Activated CD4-positive, alpha-beta T cell treated with anti-CD3 and anti-CD28 coated beads, Interleukin-10, Interleukin-2, amounts not matched to agents 100 ng/mL and 50 ng/mL, durations not matched to agents 16 hours and 8 hours (primary cell): Measurements from ENCODE around the gene COL19A1.
A peak's percentile ranks its signal among the peaks of the same experiment; 100 is the strongest.
"Not testable (repeated sequence)": the region's sequence is repeated elsewhere in the genome, so short reads cannot be mapped to it uniquely, and the experiment has no call there.

Source experiments
- DNase-seq: peaks from one replicate; pipeline ENCODE4 v3.0.0-alpha.2; 2020

The COL19A1 gene

DNA sequence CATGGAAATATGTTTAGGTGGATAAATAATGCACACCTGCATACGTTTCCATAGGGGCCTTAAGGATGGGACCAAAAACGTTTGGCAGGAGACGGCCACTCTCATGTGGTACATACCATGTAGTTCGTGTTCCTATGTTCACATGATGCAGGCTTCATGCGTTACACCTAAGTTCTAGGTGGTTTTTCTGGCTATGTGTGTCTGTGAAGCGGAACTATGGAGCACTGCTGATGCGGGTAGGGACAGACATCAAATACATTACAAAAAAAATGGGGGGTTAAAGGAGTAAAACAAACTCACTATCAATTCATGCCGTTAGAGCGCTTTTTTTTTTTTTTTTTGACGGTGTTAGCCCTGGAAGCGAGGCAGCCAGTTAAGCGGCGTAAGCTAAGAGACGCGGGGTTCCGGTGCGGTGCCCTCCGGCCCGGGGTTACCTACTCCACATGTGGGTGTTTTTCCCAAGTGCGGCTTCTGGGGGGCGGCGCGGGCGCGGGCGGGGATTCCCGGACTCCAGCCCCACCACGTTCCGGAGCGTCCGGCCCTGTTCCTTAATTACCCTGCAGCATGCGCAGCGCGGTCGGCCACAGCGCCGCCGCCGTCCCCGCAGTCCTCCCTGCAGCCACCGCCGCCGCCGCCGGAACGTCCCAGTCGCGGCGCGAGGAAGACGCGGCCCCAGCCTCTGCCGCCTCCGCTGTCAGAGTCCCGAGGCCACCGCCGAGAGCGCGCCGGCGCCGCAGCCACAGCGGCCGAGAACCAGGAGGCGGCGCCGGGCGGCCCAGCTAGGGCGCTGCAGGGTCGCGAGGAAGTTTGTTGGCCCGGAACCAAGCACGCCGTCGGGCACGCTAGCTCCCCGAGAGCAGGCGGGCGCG lies 648 bp downstream of the COL19A1 start:
- peak; percentile 64 for DNase-seq

DNA sequence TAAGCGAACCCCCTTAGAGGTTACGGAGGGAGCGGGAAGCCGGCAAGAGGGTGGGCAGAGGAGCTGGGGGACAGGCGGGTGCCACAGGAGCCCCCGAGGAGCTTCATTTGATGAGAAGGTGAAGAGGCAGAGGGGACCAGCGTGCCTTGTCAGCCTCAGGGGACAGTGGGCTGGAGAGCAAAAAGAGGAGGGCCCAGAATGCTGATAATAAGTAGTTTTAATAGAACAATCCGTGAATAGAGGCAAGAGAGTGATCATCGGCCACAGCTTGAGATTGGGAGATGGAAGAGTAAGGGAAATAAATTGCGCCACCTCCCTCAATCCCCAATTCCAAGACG lies 1.3 kb downstream of the COL19A1 start:
- no peak for DNase-seq

DNA sequence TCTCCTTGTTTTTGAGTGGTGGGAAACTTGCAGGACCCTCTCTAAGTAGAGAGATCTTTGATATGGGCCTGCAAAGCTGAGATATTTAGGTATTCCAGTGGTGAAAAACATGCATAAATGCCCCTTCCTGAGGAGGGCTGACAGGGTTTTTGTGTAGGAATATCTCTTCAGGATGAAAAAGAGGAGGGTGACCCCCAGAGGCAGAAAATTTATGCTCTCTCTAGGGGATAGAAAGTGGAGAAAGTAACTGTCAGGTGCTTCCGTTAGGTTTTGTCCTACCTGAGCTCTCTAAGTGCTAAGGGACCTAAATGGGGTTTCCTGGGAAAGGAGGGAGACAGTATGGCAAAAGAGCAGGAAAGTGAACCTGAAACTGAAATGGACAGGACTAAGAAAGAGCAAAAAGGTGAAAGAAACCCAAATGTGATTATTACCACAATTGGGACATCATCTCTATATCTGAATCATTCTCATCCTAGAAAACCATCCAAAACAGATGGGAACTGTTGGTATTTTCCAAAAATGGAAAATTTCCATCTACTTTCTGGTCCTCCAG lies 2.0 kb downstream of the COL19A1 start:
- DNase-seq = no peak

DNA sequence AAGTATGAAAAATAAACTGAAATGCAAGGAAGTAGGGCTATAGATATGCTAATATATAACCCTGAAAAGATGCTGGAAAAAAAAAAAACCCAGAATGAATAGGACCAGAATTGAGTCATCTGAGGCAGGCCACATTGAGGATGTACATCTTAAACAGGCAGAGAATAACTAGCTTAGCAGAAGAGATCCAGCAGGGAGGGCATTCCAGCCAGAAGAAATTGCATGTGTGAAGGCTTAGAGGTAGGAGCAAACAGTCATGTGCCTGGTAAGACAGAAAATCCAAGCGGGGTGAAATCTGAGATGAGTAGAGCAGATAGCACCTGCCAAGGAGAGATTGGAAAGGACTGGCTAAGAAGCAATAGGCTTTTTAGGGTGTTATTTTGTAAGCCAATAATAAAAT lies 2.6 kb downstream of the COL19A1 start:
- DNase-seq = no peak

DNA sequence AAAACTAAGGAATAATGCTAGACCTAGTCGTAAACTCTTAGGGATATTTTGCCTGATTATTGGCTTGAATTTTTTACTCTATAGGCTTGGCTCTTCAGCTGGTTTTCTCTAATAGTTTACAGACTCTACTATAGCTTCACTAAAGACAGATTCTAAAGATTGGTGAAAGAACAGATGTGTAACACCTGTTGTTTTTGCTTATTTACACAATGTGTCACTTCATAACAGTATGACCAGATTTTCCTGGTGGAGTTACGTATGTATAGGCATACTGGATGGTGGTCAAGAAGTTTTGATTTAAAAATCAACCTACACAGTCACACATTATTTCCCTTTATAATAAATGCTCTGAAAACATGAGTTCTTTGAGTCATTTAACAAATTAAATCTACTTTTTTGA lies 4.8 kb downstream of the COL19A1 start:
- DNase-seq = no peak

DNA sequence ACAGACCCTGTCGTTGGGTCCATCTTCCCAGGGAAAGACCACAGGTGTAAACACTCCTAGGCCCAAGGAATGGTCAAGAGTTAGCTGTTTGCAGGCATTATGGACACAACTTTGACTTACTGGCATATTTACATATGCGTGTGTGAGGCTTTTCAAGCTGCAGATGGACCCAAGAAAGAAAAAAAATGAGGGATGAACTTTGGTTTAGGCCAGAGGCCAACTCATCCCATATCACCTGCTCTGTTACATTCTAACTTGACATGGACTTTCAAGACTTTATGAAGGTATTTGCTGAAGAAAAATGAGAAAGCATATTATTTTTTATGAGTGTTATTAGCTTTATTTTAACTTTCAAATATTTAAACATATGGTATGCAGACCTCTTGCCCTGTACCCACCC lies 6.9 kb downstream of the COL19A1 start:
- DNase-seq = no peak

DNA sequence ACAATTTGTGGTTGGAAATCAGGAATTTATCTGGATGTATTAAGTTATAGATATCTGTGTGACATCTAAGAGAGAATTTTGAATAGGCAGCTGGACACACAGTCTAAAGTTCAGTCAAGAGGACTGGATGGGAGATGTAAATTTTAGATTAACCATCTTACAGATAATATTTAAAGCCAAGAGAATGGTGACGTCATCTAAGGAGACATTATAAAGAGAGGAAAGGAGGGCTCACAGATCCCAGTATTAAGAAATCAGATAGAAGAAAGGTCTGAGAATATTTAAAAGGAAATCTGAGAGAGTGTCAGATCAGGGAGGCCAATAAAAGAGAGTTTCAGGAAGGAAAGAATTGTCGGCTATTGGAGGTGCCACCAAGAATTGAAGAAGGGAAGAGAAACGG lies 9.4 kb downstream of the COL19A1 start:
- no peak for DNase-seq

DNA sequence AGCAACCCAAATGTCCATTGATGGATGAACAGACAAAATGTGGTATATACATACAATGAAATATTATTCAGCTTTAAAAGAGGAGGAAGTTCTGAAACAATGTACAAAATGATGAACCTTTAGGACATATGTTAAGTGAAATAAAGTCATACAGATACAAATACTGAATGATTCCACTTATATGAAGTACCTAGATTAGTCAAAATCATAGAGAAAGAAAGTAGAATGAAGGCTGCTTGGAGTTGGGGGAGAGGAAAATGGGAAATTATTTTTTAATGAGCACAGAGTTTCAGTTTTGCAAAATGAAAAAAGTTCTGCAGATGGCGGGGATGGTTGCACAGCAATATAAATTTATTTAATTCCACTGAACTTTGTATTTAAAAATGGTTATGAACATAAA lies 12.4 kb downstream of the COL19A1 start:
- DNase-seq = no peak

DNA sequence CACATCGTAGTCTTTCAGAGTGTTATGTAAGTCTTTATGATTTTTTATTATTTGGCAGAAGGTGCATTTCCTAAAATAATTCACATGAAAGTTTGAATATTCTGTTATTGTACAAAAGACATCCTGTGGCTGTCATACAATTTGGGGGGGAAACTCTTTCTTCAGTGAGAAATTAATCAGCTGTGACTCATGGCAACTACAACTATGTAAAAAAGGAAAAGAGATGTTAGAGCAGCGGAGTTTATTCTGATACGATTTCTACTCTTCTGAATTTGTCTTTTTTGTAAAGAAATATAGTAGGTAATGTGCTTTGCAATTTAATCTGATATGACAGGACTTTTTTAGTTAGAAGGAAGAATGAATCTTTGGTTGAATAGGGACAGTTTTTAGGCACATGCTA lies 14.2 kb downstream of the COL19A1 start:
- DNase-seq = no peak

DNA sequence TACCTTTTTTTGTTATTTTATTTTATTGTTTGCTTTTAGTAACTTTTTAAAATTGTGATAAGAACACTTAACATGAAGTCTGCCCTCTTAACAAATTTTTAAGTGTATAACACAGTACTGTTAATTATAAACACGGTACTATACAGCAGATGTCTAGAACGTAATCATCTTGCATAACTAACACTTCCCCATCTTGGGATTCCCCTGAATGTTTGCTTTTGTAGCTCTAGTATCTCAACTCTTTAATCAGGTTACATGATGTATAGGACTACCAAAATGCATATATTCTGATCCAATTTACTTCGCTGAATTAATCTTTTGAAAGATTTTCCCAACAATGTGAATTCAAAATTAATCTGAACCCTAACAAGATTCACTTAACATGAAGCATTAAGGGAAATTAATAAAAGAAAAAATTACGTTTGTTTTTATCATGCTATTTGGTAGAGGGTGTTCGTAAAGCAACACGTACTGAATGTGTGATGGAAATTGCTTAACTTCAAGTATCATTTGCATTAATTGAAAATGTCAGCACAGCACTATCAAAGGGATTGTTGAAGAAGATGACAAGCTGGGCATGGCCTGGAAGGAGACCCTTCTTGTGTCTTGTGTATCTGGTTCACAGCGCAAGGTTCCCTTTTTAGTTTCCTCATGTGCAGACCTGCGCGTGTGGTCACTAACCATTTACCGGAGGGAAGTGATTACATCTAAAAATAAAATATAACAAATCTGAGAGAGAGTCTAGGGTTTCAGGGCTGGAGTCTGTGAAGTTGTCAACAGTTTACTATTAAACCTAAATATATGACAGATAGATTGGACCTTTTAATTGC lies 15.2 kb downstream of the COL19A1 start:
- no peak for DNase-seq

DNA sequence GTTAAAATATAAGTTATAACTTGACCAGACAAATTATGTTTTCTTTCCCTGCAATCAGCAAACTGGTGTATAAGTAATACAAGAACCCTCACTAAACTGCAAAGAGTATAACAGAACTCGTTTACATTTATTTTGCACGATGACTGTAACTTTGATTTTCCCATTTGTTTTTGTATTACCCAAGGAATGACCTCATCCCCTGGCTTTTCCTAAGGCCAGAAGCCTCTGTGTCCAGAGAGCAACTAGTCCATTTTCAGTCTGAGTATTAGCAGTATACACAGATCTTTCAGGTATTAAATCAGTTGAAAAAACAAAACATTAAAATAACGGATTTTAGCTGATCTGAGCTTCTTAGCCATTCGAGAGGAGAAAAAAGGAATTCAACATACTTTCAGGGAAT lies 17.2 kb downstream of the COL19A1 start:
- DNase-seq = no peak

DNA sequence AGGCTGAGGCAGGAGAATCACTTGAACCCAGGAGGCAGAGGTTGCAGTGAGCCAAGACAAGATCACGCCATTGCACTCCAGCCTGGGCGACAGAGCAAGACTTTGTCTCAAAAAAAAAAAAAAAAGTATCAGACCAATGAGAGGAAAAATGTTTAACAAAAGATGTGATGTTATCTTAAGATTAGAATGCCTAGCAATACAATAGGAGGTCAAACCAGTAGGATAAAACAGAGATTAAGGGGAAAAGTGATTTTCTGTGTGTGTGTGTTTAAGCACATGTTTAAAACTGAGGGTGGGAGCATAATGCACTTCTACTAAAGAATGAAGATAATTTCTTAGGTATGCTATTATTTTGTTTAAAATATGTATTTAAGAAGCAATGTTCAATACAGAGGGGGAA lies 17.9 kb downstream of the COL19A1 start:
- no peak for DNase-seq

DNA sequence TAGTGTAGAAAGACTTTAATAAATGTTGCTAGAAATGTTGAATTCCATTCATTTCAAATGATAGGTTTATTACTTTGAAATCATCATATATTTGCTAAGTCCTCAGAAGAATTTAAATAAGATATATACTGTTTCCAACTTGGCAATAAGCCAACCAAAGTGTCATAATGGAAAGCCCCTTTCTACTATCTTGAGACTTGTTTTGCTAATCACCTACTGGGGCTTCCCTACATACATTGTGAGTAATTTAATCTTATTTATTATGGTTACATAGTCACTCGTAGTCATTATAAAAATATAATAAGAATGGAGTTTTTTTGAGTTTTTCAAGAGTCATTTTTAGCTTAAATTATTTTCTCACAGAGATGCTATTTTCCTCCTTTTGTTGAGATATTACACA lies 20.7 kb downstream of the COL19A1 start:
- DNase-seq = no peak

DNA sequence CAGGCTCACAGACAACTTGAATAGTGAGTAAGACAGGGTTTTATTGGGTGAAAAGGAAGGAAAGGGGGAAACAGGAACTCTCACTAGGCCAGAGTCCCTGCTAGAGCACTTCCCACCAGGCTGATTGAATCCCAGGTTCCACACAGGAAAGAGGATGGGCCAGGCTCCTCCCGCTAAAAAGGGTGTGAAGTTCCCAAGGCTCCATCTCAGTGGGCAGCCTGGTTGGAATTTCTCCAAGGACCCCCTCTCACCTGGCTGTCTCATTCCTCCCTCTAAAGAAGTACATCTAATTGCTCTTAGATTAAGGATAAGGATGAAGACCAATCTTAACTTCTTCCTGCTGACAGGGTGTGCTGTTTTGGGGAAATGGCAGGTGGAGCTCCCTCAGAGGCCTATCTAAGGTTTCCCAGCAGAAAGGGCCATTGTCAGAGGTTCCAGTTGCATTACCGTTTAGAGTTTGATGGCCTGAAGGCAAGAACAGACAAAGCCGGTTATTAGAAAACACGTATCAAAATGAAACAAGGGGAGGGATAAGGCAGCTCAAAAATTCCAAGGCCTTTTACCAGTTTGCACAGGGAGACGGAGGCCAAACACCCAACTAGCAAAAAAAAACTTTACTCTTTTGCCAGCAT lies 21.5 kb downstream of the COL19A1 start:
- DNase-seq = no peak

DNA sequence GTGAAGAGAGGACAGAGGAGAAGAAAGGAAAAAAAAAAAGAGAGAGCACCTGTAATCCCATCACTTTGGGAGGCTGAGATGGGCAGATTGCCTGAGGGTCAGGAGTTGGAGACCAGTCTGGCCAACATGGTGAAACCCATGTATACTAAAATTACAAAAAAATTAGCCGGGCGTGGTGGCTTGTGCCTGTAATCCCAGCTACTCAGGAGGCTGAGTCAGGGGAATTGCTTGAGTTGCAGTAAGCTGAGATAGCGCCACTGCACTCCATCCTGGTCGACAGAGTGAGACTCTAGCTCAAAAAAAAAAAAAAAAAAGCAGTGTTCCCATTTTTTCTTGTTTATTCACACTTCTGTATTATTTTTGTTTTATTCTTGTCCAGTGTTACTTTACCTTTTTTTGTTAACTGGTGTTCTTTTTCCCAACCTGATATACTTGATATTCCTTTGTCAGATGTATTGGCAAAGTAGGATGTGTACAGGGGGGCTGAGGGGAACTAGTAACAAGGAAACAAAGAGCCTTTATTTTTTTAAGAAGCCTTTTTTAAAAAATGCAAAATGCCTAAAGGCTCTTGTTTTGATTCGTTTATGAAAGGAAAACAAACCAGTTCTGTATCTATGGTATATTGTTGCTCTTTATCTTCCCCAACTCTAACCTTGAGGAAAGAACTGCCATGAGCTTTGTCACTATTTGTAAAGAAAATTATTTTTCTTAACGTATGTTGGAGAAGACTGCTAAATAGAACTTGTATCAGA lies 22.3 kb downstream of the COL19A1 start:
- no peak for DNase-seq

DNA sequence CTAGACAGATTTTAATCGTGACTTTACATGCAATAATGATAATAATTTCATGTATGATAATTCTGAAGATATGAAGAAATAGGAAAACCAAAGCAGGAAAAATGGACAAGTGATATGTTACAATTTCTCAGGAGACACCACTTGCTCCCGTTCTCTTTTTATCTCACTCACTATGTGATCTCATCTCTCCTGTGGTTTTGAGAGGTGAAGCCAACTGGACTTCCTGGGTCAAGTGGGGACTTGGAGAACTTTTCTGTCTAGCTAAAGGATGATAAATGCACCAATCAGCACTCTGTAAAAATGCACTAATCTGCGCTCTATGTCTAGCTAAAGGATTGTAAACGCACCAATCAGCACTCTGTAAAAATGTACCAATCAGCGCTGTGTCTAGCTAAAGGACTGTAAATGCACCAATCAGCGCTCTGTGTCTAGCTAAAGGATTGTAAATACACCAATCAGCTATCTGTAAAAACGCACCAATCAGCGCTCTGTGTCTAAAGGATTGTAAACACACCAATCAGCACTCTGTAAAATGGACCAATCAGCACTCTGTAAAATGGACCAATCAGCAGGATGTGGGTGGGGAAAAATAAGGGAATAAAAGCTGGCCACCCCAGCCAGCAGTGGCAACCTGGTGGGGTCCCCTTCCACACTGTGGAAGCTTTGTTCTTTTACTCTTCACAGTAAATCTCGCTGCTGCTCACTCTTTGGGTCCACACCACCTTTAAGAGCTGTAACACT lies 23.0 kb downstream of the COL19A1 start:
- not testable (repeated sequence) for DNase-seq

DNA sequence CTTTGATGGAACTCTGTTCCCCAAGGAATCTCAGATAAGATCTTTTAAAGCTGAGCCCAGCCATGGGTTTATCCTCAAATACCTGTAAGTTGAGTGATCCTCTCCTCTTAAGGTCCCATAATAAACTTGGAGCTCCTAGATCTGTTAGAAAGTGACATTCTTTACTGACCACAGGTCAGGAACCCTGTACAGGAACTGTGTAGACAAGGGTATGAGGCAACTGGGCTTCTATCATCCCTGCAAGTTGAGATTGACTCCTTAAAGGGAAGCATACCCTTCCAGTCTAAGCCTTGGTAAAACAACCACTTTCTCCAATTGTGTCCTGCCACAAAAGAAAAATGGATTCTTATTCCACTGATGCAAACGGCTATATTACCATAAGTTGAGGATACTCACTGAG lies 26.2 kb downstream of the COL19A1 start:
- not testable (repeated sequence) for DNase-seq

DNA sequence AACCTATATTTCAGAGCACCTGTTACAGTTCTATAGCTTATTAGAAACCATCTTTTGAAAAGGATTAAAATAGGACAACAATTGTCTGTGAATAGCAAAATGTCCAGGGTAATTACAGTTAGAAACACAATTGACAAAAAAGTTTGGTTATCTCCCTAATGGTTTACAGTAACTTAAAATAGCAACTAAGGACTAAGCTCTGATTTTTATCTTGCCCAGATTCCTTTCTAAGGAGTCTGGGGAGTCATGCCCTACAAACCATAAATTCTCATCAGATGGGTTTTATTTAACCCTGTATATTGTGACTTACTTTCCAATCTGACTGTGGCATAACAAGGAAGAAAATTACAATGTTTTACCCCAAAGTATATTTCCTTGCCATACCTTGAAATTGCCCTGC lies 26.9 kb downstream of the COL19A1 start:
- DNase-seq = not testable (repeated sequence)

DNA sequence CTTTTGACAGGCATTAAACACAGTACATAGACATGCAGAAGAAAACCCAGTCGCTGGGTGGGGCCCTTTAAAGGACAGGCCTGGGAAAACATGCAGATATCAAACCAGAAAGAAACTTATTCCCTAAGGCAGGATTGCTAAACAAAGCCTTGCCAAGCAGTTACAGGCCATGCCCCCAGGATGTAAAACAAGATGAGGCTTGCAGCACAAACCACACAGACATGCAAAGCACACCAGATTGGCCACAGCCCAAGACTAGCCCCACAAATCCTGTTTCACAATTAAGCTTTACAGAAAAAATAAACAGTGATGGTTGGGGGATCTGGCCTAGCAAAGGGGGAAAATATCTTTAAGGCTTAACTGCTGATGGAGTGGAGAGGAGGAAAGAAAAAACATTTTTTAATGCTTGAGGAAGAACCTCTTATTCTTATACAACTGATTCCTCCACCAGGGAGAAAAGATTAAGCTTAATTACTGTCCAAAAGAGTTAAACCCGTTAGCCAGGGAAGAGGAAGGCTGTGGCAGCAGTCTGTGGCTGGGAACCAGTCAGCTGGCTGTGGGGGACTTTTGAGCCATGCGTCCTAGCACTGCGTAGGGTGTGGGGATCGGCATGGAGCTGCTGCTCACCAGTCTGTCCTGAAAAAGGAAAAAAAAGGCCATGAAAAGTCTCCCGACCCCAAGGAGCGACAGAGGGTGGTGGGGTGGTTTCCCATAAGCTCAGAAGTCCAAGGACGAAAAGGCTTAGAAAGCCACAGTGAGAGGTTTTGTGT lies 28.4 kb downstream of the COL19A1 start:
- no peak for DNase-seq

DNA sequence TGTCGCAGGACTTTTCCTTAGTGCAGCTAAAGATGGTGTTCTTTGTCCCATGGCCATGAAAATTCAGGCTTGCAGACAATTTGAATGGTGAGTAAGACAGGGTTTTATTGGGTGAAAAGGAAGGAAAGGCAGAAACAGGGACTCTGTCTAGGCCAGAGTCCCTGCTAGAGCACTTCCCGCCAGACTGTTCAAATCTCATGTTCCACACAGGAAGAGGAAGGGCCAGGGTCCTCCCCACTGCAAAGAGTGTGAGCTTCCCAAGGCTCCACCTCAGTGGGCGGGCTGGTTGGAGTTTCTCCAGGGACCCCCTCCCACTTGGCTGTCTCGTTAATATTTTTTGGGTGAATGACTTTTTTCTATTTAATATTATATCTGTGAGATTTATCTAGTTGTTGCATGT lies 29.0 kb downstream of the COL19A1 start:
- no peak for DNase-seq

DNA sequence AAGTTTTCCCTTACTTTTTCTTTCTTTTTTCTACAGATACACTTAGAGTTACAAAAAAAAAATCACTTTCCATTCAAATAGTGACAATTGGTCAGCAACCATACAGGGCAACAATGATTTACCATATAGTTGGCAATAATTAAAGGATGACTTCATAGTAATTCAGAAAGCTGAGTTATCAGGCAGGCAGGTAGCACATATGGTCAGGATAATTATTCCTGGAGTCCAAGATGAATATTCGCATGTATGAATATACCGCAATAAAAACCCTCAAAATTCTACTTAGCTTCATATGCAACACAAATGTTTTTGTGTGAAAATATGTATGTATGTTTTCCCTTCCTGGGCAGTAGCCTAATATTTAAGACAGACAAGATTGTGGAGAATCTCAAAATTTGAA lies 34.5 kb downstream of the COL19A1 start:
- DNase-seq = no peak
